Central memory CD8-positive, alpha-beta T cell (primary cell): Measurements from ENCODE around the gene KCNQ2.
"Not testable (repeated sequence)": the region's sequence is repeated elsewhere in the genome, so short reads cannot be mapped to it uniquely, and the experiment has no call there.

Experiments
- ATAC-seq: fragments of 150-1000 bp; cut with Tn5 transposase; replicated peaks from 2 replicates; pipeline ENCODE4 v1.10.0; 2022; ENCODE audit warnings: mild to moderate bottlenecking, moderate FRiP score, moderate number of reproducible peaks; ENCODE audit not compliant: poor library complexity, severe bottlenecking; ENCODE audit errors: extremely low read depth
- DNase-seq, 2 donors: peaks; one replicate each; pipeline ENCODE4 v3.0.0; 2021; ENCODE audit warnings: low spot score in 2 of 2
- H3K27ac Mint-ChIP-seq: one replicate; pipeline ENCODE4 v1.8.0; 2022; ENCODE audit warnings: low read depth, mild to moderate bottlenecking, moderate library complexity, mixed read lengths
- H3K27me3 Mint-ChIP-seq: one replicate; pipeline ENCODE4 v1.8.0; 2022; ENCODE audit warnings: mixed read lengths
- H3K36me3 Mint-ChIP-seq: one replicate; pipeline ENCODE4 v1.8.0; 2022; ENCODE audit warnings: mild to moderate bottlenecking, moderate library complexity, mixed read lengths; ENCODE audit not compliant: insufficient read depth
- H3K4me1 Mint-ChIP-seq: one replicate; pipeline ENCODE4 v1.8.0; 2022; ENCODE audit warnings: mixed read lengths
- H3K4me3 Mint-ChIP-seq: one replicate; pipeline ENCODE4 v1.8.0; 2022; ENCODE audit warnings: mild to moderate bottlenecking, moderate library complexity, mixed read lengths
- H3K9me3 Mint-ChIP-seq: one replicate; pipeline ENCODE4 v1.8.0; 2022; ENCODE audit warnings: mixed read lengths

KCNQ2 gene

DNA sequence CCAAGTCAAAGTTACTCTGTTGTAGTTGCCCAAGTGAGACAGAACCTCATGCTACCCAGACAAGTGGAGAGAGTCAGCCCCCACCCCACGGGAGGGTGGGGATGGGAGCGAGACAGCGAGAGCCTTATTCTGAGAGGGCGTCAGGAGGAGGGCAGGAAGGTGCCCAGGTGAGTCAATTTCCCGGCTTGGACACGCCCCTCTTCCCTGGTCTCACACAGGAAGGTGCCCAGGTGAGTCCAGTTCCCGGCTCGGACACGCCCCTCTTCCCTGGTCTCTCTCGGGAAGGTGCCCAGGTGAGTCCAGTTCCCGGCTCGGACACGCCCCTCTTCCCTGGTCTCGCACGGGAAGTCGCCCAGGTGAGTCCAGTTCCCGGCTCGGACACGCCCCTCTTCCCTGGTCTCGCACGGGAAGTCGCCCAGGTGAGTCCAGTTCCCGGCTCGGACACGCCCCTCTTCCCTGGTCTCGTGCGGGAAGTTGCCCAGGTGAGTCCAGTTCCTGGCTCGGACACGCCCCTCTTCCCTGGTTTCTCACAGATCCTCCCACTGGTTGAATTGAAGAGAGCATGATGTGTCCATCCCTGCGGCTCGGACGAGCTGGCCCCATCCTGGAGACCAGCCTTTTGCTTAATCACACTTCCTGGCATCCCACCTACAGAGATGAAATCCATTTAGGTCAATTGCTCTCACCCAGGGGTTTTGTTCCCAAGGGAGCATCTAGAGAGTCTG lies 7.4 kb upstream of the KCNQ2 start:
- not testable (repeated sequence) for H3K27ac Mint-ChIP-seq, DNase-seq, H3K36me3 Mint-ChIP-seq, H3K4me3 Mint-ChIP-seq, ATAC-seq, H3K9me3 Mint-ChIP-seq, H3K4me1 Mint-ChIP-seq
- H3K27me3 Mint-ChIP-seq = peaks cover 82% of the 10 kb centered on the region

DNA sequence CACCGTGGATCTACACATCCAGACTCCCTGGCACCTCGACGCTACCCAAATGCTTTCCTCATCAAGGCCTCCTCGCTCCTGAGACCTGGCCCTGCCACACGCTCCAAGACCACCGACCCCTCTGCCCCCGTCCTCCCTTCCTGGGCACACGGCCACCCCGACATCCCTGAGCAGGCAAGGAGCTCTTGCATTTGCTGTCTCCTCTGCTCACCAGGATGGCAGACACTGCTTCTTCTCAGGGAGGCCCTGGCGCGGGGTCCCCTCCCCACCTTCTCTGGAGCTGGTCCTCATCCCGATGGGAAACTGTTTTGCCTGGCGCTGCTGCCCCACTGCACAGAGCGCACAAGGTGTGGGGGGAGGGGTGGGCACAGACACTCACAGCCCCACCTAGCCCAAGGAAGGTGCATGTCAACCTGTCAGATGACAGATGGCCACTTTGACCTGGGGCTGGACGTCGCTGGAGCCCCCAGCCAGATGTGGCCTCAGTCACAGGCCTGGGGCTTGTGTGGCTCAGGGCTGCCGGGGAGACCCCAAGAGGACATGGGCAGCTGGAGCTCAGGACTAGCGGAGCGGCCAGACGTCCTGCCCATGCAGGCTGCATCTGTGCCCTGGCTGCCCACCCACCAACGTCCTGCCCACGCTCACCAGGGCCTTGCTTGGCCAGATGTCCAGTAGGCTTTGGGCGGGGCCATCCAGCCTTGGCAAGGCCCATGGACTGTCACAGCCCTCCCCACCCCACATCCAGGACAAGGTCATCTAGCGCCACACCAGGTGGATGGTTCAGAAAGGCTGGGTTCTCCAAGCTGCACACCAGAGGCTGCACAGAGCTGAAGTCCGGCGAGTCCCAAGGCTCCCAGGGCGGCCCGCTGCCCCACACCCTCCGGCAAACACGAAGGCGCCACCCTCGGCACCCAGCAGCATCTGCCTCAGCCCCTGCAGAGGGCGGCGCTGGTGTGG lies 6.2 kb upstream of the KCNQ2 start:
- no peak for DNase-seq
- Mint-ChIP-seq H3K27ac (no peak overlapping the region), H3K4me3 (no peak overlapping the region), H3K27me3 (peaks cover 87% of the 10 kb centered on the region), H3K36me3 (no peaks in the 10 kb centered on the region), H3K9me3 (no peaks in the 10 kb centered on the region), H3K4me1 (peaks cover 12% of the 10 kb centered on the region)
- ATAC-seq = no peak

DNA sequence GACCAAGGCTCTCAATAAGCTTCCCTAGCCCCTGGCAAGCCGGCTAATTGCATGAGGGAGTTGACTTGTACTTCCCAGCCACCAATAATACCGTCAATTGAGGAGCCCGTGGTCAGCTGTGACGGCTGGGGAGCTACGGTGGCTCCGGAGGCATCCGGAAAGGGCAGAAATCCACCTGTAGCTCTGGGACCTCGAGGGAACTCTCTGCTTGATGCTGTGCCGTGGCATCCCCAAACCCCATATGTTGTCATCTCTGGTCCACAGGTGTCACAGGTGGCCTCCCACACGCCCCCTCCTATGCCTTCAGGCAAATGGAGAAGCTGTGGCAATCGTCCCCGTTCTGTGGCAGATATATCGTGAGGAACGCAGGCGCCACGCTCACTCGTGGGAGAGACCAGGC lies 5.5 kb upstream of the KCNQ2 start:
- DNase-seq (no peak), ATAC-seq (no peak)
- H3K36me3 Mint-ChIP-seq = no peaks in the 10 kb centered on the region
- H3K4me1 Mint-ChIP-seq = peaks cover 10% of the 10 kb centered on the region
- no peak overlapping the region for H3K4me3 Mint-ChIP-seq
- H3K9me3 Mint-ChIP-seq = no peaks in the 10 kb centered on the region
- H3K27ac Mint-ChIP-seq = no peak overlapping the region
- peaks cover 89% of the 10 kb centered on the region for H3K27me3 Mint-ChIP-seq

- Mint-ChIP-seq H3K36me3 (no peaks in the 10 kb centered on the region), H3K27me3 (peaks cover 82% of the 10 kb centered on the region), H3K4me3 (no peak overlapping the region), H3K9me3 (no peaks in the 10 kb centered on the region), H3K4me1 (peaks cover 7% of the 10 kb centered on the region), H3K27ac (no peak overlapping the region)
- DNase-seq = no peak
- ATAC-seq = no peak
Measured at GRCh38 chr20:63477061-63477616, 4.7 kb upstream of the KCNQ2 start.

- H3K9me3 Mint-ChIP-seq = no peaks in the 10 kb centered on the region
- peaks cover 7% of the 10 kb centered on the region for H3K4me1 Mint-ChIP-seq
- no peaks in the 10 kb centered on the region for H3K36me3 Mint-ChIP-seq
- no peak for DNase-seq
- H3K27me3 Mint-ChIP-seq = peaks cover 71% of the 10 kb centered on the region
- no peak overlapping the region for H3K27ac Mint-ChIP-seq
- ATAC-seq = no peak
- no peak overlapping the region for H3K4me3 Mint-ChIP-seq
Measured at GRCh38 chr20:63475209-63475608, 2.8 kb upstream of the KCNQ2 start.

GRCh38 chr20:63473555-63474449 lies 1.3 kb upstream of the KCNQ2 start:
- ATAC-seq (no peak), DNase-seq (no peak)
- Mint-ChIP-seq H3K27me3 (peaks cover 70% of the 10 kb centered on the region), H3K27ac (no peak overlapping the region), H3K9me3 (no peaks in the 10 kb centered on the region), H3K4me1 (peaks cover 7% of the 10 kb centered on the region), H3K4me3 (no peak overlapping the region), H3K36me3 (no peaks in the 10 kb centered on the region)

- Mint-ChIP-seq H3K27ac (no peak overlapping the region), H3K4me1 (peaks cover 7% of the 10 kb centered on the region), H3K36me3 (no peaks in the 10 kb centered on the region), H3K27me3 (peaks cover 61% of the 10 kb centered on the region), H3K4me3 (no peak overlapping the region), H3K9me3 (no peaks in the 10 kb centered on the region)
- DNase-seq = no peak
- no peak for ATAC-seq
Measured at GRCh38 chr20:63472862-63473390, 471 bp upstream of the KCNQ2 start.

DNA sequence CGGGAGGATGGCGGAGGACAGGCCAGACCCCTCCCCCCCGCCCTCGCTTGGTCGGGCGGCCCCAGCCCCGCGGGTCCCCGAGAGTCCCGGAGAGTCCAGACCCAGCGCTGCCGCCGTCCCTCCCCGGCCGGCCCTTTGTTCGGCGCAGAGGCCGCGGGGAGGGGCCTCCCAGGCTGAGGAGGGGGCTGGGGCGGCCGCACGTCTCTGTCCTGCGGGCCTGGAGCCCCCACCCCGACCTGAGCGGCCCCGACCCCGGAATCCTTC lies 806 bp downstream of the KCNQ2 start:
- H3K4me1 Mint-ChIP-seq = peaks cover 7% of the 10 kb centered on the region
- ATAC-seq (no peak), DNase-seq (no peak)
- peaks cover 58% of the 10 kb centered on the region for H3K27me3 Mint-ChIP-seq
- H3K9me3 Mint-ChIP-seq = no peaks in the 10 kb centered on the region
- H3K4me3 Mint-ChIP-seq = no peak overlapping the region
- H3K36me3 Mint-ChIP-seq = no peaks in the 10 kb centered on the region
- no peak overlapping the region for H3K27ac Mint-ChIP-seq

- Mint-ChIP-seq H3K4me3 (no peak overlapping the region), H3K27ac (no peak overlapping the region), H3K36me3 (no peaks in the 10 kb centered on the region), H3K4me1 (peaks cover 7% of the 10 kb centered on the region), H3K27me3 (peaks cover 53% of the 10 kb centered on the region), H3K9me3 (no peaks in the 10 kb centered on the region)
- ATAC-seq (no peak), DNase-seq (no peak)
Measured at GRCh38 chr20:63471002-63471716, 1.3 kb downstream of the KCNQ2 start.

DNA sequence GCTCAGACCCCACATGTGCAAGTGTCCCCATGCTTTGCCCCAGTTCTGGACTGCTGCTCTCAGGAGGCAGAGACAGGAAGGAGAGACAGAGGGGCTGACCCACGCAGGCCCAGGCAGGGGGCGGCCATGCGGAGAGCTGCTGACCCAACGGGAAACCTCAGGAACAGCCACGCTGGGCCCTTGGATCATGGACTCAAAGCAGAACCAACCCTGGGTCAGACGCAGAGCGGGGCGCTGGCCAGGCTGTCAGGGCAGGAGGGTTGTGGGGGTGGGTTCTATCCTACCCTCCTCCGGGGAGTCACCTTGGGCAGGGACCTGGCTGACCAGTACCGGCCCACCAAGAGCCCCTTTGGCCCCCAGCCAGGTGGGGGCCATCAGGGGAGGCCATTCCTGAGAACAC lies 2.0 kb downstream of the KCNQ2 start:
- H3K4me3 Mint-ChIP-seq = peak overlapping the region; percentile 31
- H3K4me1 Mint-ChIP-seq = peaks cover 7% of the 10 kb centered on the region
- DNase-seq (no peak), ATAC-seq (no peak)
- no peak overlapping the region for H3K27ac Mint-ChIP-seq
- H3K9me3 Mint-ChIP-seq = no peaks in the 10 kb centered on the region
- H3K36me3 Mint-ChIP-seq = no peaks in the 10 kb centered on the region
- H3K27me3 Mint-ChIP-seq = peaks cover 48% of the 10 kb centered on the region

DNA sequence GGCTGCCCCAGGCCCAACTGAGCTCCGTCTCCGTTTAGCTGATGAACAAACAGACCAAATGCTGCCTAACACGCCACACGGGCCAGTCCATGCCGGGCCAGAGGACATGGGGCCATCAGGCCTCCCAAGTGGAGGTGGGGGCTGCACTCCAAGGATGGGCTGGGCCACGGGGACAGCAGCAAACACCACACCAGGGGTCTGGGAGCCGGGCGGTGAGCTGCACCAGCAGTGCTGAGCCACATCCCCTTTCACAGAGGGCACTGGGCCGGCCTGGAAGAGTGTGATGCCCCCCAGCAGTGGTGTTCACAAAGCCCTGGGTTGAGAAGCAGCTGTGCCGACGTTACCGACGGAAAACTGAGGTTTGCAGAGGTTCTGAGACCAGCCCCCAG lies 2.7 kb downstream of the KCNQ2 start:
- Mint-ChIP-seq H3K36me3 (no peaks in the 10 kb centered on the region), H3K27me3 (peaks cover 48% of the 10 kb centered on the region), H3K27ac (no peak overlapping the region), H3K9me3 (no peaks in the 10 kb centered on the region), H3K4me3 (no peak overlapping the region), H3K4me1 (peaks cover 7% of the 10 kb centered on the region)
- ATAC-seq (no peak), DNase-seq (no peak)
